Activated T-cell treated with anti-CD3 and anti-CD28 coated beads for 48 hours (primary cell): ENCODE measurements around the gene TRMT61B.

Experiments
- DNase-seq: peaks from one replicate; pipeline ENCODE4 v3.0.0-alpha.2; 2020; ENCODE audit warnings: low read depth

TRMT61B gene

DNA sequence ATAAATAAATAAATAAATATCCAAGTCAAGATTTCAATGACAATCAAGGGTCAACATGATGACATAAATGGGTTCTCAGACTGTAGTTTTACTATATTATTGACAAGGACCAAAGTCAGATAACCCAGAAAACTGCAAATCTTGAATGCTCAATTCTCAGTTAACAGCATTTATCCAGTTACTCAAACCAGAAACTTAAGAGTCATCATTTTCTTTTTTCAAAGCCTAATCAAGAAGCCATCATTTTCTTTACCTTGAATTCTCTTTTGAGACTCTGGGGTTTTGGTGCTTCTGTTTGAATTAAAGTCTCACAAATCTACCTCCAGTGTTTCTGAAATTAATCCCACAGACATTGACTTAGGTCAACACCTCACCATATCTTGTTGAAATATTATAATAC, 14.1 kb downstream of the TRMT61B start:
- DNase-seq = no peak

DNA sequence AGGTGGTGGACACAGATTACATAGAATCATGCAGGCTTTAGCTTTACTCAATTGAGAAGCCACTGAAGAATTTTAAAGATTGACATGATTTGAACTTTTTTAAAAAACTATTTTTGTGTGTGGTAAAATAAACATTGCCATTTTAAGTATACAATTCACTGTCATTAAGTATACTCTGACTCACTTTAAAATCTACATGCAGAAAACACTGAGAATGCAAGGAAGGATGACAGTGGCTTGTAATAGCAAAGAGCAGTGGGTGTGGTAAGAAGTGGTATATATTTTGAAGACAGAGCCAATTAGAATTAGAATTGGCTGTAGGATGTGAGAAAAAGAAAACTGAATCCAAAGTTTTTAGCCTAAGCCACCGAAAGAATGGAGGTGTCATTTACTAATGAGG, 14.9 kb downstream of the TRMT61B start:
- no peak for DNase-seq

DNA sequence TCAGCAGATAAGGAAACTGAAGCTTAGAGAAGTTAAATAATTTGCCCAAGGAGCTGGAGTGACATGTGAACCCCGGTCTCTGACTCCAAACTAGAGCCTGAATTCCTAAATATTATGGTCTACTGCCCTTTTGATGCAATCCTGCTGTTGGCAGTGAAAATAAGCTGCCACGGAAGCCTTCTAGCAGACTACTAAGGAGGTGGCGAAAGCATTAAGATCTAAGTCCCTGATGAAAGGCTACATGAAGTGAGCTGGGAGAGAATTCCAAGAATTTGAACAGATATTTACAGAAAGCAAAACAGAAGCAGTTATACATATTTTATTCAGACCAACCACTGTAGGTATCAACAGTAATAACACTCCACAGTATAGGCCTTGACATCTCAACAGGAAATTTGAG, 28.1 kb downstream of the TRMT61B start:
- no peak for DNase-seq

DNA sequence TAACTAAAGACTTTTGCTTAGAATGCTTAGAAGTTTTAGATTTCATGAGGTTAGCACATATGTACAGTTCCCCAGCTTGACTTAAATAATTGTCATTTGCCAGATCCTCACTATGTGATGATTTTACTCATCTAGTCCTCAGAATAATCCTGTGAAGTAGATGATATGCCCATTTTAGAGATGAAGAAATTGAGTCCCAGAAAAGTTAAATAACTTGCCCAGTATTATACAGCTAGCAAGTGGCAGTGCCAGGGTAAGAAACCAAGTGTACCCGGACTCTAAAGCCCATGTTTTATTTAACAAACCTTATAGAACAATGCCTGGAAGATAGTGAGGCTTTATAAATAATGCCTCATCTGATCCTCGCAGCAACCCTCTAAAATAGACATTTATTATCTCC, 31.1 kb downstream of the TRMT61B start:
- no peak for DNase-seq

DNA sequence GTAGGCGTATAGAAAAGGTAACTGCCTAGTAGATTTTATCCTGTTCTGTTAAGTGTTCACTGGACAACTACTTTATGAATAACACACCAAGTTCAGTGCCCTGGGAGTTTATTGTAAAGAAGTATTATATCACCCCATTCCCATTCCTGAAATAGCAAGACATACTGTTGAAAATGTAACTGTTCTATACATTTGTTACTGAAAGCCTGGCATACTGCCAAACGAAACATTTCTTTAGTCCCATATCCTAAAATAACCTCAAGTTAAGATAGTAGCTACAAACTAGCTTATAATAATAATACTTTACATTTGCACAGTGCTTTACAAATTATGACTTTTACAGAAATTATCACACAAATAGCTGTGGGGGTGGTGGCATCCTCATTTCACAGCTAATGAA, 34.3 kb downstream of the TRMT61B start:
- no peak for DNase-seq

DNA sequence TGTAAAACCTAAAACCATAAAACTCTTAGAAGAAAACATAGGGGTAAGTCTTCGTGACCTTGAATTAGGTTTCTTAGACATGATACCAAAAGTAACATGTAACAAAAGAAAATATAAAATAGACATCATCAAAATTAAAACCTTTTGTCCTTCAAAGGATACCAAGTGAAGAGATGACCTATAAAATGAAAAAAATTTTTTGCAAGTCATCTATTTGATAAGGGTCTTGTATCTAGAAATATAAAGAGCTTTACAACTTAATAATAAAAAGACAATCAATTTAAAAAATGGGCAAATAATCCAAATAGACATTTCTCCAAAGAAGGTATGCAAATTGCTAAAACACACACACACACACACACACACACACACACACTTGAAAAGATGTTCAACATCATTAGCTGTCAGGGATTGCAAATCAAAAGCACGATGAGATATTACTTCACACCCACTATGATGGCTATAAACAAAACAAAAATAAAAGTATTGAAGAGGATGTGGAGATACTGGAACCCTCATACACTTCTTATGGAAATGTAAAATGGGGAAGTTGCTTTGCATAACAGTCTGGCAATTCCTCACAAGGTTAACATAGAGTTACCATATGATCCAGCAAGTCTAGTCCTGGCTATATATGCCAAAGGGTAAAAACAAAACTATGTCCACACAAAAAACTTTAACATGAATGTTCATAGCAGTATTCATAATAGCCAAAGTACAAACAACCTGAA, 36.2 kb downstream of the TRMT61B start:
- no peak for DNase-seq

DNA sequence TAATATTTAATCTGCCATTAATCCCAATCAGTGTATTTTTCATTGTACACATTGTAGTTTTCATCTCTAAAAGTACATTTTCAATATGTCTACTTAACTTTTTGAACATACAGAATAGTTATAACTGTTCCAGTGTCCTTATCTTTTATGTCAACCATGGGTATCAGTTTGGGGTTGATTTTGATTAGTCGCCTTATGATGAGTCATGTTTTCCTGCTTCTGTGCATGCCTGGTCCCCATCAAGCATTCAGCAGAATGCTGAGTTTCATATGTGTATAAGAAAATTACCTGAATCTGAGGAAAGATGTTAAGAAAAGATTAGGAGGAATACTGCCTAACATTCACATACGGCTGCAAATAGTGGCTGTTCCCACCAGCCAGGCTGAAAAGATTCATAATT, 41.7 kb downstream of the TRMT61B start:
- DNase-seq = no peak

DNA sequence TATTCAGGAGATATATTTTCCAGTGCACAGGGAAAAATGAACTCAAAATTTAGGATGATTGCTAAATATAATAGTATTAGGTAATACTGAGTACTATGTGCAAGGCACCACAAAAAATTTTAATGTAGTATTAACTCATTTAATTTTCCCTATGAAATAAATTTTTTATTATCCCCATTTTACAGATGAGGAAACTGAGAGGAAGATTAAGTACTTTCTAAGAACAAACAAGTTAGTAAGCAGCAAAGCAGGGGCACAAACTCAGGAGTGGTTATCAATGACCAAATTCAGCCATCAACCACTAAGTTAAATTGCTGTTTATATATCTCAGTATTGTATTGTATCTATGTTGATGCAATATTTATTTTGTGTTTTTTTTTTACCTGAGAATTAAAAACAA, 45.2 kb downstream of the TRMT61B start:
- no peak for DNase-seq

DNA sequence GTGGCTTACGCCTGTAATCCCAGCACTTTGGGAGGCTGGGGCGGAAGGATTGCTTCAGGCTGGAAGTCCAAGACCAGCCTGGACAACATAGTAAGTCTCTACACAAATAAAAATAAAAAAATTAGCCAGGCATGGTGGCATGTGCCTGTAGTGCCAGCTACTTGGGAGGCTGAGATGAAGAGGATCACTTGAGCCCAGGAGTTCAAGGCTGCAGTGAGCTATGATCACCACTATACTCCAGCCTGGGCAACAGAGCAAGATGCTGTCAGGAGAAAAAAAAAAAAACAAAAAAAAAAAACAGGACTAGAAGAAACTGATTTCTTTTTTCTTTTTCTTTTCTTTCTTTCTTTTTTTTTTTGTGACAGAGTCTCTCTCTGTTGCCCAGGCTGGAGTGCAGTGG, 45.9 kb downstream of the TRMT61B start:
- DNase-seq = no peak

DNA sequence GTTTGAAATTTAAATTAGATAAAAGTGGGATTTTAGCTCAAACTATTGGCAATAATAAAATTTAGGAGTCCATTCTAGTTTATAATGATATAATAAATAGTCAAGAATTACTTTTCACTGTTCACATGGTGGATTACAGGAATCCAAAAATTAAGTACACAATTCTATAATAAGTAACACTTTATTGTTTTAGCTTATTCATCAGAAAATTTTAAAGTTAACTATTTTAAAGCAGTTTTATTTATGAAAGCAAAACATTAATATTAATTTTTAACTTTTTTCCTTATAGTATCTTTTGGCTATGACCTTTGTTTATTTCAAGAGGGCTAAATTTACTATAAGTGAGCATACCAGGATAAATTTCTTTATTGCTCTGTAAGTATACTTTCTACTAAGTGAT, 48.1 kb downstream of the TRMT61B start:
- no peak for DNase-seq

DNA sequence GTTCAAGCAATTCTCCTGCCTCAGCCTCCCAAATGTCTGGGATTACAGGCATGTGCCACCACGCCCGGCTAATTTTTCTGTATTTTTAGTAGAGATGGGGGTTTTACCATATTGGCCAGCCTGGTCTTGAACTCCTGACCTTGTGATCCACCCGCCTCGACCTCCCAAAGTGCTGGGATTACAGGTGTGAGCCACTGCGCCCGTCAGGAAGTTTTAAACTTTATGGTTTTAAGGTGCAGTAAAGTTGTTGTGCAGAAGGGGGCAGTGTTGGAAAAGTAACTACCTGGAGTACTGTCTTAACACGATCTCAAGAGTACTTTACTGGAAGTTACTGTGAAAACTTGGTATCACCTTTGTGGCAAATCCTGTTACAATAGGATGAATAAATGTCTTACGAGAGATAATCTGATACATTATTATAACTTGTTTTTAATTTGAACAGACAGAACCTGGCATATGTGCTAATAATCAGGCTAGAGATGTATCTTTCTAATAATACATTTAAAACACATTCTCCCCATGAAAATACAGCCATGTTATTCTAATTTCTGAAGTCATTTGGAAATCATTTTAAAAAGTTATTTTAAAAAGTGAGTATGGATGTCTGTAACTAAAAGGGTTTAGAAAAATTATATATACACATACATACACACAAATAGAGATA, 48.7 kb downstream of the TRMT61B start:
- peak; percentile 36 for DNase-seq

DNA sequence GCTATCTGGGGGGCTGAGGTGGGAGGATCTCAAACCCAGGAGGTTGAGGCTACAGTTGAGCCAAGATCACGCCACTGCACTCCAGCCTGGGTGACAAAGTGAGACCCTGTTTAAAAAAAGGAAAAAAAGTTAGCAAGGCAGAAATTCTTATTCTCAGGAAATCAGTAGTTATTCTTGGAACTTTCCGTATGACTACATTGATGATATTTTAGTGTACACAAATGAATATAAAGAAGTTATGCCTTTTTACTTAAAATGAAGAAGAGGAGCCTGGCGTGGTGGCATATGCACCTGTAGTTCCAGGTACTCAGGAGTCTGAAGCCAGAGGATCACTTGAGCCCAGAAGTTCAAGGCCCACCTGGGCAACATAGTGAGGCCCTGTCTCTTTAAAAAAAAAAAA, 52.1 kb downstream of the TRMT61B start:
- no peak for DNase-seq

DNA sequence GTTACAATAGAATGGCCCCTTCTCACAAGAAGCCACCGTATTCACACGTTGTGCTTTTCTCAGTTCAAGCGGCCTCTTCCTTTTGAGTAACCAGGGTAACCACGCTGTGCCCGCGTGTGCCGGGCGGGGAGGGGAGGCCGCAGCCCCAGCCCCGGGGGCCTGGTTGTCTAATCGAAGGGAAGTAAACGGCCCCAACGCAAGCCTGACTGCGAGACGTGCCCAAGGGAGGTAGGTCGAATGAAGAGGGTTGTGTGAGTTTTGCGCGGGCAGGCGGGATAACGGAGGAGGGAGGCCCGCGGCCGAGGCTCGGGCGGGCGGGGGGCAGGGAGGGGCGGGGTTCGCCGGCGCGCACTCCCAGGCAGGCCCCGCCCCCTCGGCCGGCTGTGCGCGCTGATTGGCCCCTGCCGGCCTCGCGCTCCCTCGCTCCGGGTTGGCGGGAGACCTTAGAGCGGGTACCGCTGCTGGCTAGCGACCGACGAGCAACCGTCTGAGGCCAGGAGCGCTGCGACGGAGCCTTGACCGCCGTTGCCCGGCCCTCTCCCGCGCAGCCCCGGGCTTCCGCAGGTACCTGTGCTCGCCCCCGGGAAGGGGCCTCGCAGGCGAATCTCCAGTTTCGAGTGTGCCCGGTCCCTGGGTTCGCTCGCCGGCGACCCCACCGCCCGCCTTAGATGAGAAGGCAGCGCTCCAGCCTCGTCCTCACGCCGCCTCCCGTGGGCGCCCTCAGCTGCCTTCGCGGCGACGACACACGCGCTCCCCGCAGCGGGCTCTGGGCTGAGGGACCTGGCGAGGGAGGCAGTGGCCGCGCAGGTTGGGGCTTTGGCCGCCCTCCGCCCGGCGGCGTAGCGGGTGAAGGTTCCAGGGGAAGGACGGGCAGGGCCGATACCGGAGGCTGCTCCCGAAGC, 59.5 kb downstream of the TRMT61B start, which contains the start of gene SPDYA:
TSS of gene SPDYA (plus strand) at position 451 of the 902 bp plus-strand sequence. CDS start 5,181 bp downstream, outside the sequence.
- DNase-seq = peak; percentile 82

DNA sequence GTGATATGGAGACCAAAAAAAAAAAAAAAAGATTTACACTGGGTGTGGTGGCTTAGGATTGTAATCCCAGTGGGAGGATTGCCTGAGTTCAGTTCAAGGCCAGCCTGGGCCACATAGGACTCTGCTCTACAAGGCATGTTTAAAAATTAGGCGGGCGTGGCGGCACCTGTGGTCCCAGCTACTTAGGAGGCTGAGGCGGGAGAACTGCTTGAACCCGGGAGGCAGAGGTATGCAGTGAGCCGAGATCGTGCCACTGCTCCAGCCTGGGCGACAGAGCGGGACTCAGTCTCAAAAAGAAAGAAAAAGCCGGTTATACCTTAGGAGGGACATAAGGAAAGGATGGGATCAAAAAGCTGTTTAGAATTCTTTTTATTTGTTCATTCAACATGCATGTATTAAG, 60.2 kb downstream of the TRMT61B start:
- DNase-seq = no peak

DNA sequence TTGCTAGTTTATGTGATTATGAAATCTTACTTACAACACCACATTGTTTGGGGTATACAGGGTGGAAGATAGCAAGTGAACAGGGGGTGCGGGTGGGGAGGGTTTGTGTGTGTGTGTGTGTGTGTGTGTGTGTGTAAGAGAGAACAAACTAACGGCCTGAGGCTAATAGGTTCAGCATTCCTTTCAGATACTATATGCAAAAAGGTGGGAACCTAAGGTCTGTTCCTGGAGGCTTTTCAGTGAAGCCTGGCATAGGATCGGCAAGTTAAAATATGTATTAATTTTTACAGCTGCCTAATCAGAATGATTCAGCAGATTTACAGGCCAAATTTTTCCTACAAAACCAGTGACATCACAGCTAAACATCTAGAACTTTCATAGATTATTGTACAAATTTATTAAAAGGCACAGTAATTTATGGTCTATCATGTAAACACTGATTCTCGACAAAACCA, 67.1 kb downstream of the TRMT61B start:
- DNase-seq = no peak

DNA sequence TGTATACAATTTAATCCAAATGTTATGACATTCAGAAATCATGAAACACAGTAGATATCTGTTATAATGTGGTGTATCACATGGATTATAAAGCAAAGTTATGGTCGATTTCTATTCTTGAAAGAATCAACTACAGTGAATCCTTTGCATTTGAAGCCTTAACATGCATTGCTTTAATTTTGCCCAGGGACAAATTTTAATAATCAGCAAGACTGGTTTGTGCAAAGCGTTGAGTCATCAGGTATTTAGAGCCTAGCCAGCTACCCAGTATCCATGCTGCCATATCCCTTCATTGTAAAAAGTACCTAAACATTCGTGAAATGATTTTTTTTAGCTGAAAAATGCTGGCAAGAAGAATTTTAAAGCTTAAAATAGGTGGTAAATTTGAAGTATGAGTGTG, 68.4 kb downstream of the TRMT61B start:
- no peak for DNase-seq
